GM19035 (cell line): Measurements from ENCODE around the gene RASSF10.

Experiments
- ATAC-seq: cut with Tn5 transposase; IDR thresholded peaks from one replicate; pipeline ENCODE4 v1.9.1; 2021; ENCODE audit not compliant: unreplicated experiment

Gene RASSF10

GRCh38 chr11:13008625-13009475, at the start of gene RASSF10:
RASSF10 (plus strand) TSS chr11:13009316; CDS start chr11:13009577, 261 bp downstream.
- no peak for ATAC-seq

- ATAC-seq = no peak
These were observed 47.5 kb upstream of the RASSF10 start for GRCh38 chr11:12961615-12962014.

- no peak for ATAC-seq
These were observed 46.8 kb upstream of the RASSF10 start for GRCh38 chr11:12962306-12962705.

- no peak for ATAC-seq
These were observed 46.1 kb upstream of the RASSF10 start for GRCh38 chr11:12963051-12963450.

- peak; percentile 85 for ATAC-seq
These were observed 45.2 kb upstream of the RASSF10 start for GRCh38 chr11:12963792-12964536.

- no peak for ATAC-seq
These were observed 44.5 kb upstream of the RASSF10 start for GRCh38 chr11:12964650-12965049.

- no peak for ATAC-seq
These were observed 43.1 kb upstream of the RASSF10 start for GRCh38 chr11:12966002-12966401.

- no peak for ATAC-seq
These were observed 41.0 kb upstream of the RASSF10 start for GRCh38 chr11:12968101-12968500.

- ATAC-seq = no peak
These were observed 40.3 kb upstream of the RASSF10 start for GRCh38 chr11:12968826-12969225.

GRCh38 chr11:12971955-12972354, 37.2 kb upstream of the RASSF10 start:
- ATAC-seq = no peak

GRCh38 chr11:12973528-12974181, 35.5 kb upstream of the RASSF10 start:
- ATAC-seq = no peak

- ATAC-seq = no peak
These were observed 33.9 kb upstream of the RASSF10 start for GRCh38 chr11:12975195-12975594.

- no peak for ATAC-seq
These were observed 29.0 kb upstream of the RASSF10 start for GRCh38 chr11:12979928-12980689.

GRCh38 chr11:12981676-12982522, 27.2 kb upstream of the RASSF10 start:
- ATAC-seq = no peak

- no peak for ATAC-seq
These were observed 25.8 kb upstream of the RASSF10 start for GRCh38 chr11:12983336-12983735.

GRCh38 chr11:12986194-12986898, 22.8 kb upstream of the RASSF10 start:
- ATAC-seq = no peak

GRCh38 chr11:12989428-12990161, 19.5 kb upstream of the RASSF10 start:
- ATAC-seq = no peak

- ATAC-seq = no peak
These were observed 19.0 kb upstream of the RASSF10 start for GRCh38 chr11:12990162-12990480.

GRCh38 chr11:12991426-12991825, 17.7 kb upstream of the RASSF10 start:
- ATAC-seq = no peak
